IMR-90 (cell line): ENCODE measurements around the gene CRTAC1. TPM values are rescaled to one million over a fixed set of nuclear protein-coding genes. Genes with fewer than 3 reads are reported as not detected.

Experiments used
- ATAC-seq: fragments of 200-7000 bp; cut with Tn5 transposase; 2 replicates; pipeline ENCODE4 v1.9.1; 2020; ENCODE audit warnings: low read depth, mild to moderate bottlenecking, moderate library complexity
- BruUV-seq: library from RNA; stranded (reverse); fragments of 400-500 nt; replicated peaks from 2 replicates; lab custom pipeline; 2021; lab: Mats Ljungman, UMichigan
- CTCF ChIA-PET: fragments of 300-600 bp; formaldehyde crosslinking; extraction: SDS; loops from one replicate; lab custom pipeline; 2021; ENCODE audit warnings: antibody characterized with exemption; lab: Yijun Ruan, JAX
- POLR2A ChIA-PET: fragments of 300-600 bp; sonication (Branson Sonifier 250); formaldehyde crosslinking; loops from one replicate; lab custom pipeline; 2022; ENCODE audit warnings: antibody characterized with exemption; ENCODE audit not compliant: unreplicated experiment; lab: Charles Lee
- DNase-seq: peaks from one replicate; pipeline ENCODE4 v3.0.0; 2013
- H2AFZ ChIP-seq: replicated peaks from 2 replicates; pipeline ENCODE3; 2013; ENCODE audit warnings: low read length, mild to moderate bottlenecking; ENCODE audit not compliant: poor library complexity
- H2AK5ac ChIP-seq: 2 replicates; pipeline ENCODE4 v1.6.1; 2013; ENCODE audit warnings: low read depth, low read length, inconsistent platforms
- H2AK9ac ChIP-seq: replicated peaks from 2 replicates; pipeline ENCODE3; 2013; ENCODE audit warnings: mild to moderate bottlenecking, low read depth, low read length, moderate library complexity; ENCODE audit not compliant: poor library complexity
- H2BK120ac ChIP-seq: 2 replicates; pipeline ENCODE4 v1.6.1; 2013; ENCODE audit warnings: low read depth, low read length, inconsistent platforms
- H2BK15ac ChIP-seq: 3 replicates; pipeline ENCODE4 v1.6.1; 2013; ENCODE audit warnings: low read depth, low read length, inconsistent platforms
- H2BK20ac ChIP-seq: 2 replicates; pipeline ENCODE4 v1.6.1; 2013; ENCODE audit warnings: low read depth, mild to moderate bottlenecking, inconsistent platforms, low read length, moderate library complexity
- H2BK5ac ChIP-seq: 2 replicates; pipeline ENCODE4 v1.6.1; 2013; ENCODE audit warnings: mild to moderate bottlenecking, low read depth, low read length, inconsistent platforms; ENCODE audit not compliant: poor library complexity, severe bottlenecking
- H3K14ac ChIP-seq: replicated peaks from 2 replicates; pipeline ENCODE4 v1.6.1; 2013; ENCODE audit warnings: low read depth, low read length, inconsistent platforms
- H3K18ac ChIP-seq: 2 replicates; pipeline ENCODE4 v1.6.1; 2013; ENCODE audit warnings: low read depth, low read length, control low read depth
- H3K23ac ChIP-seq: 2 replicates; pipeline ENCODE4 v1.6.1; 2013; ENCODE audit warnings: low read depth, low read length, inconsistent platforms
- H3K27ac ChIP-seq: 2 replicates; pipeline ENCODE4 v1.5.1; 2013; ENCODE audit warnings: mild to moderate bottlenecking, control low read depth, low read length; ENCODE audit not compliant: insufficient read depth
- H3K27me3 ChIP-seq: 2 replicates; pipeline ENCODE4 v1.6.1; 2013; ENCODE audit warnings: low read length; ENCODE audit not compliant: control insufficient read depth, insufficient read depth
- H3K36me3 ChIP-seq: 2 replicates; pipeline ENCODE4 v1.6.1; 2013; ENCODE audit warnings: low read length, mixed read lengths; ENCODE audit not compliant: control insufficient read depth, insufficient read depth
- H3K4ac ChIP-seq: 2 replicates; pipeline ENCODE4 v1.6.1; 2013; ENCODE audit warnings: low read depth, low read length, inconsistent platforms
- H3K4me1 ChIP-seq: 2 replicates; pipeline ENCODE4 v1.6.1; 2013; ENCODE audit warnings: low read length, mixed read lengths; ENCODE audit not compliant: control insufficient read depth, insufficient read depth
- H3K4me2 ChIP-seq: 2 replicates; pipeline ENCODE4 v1.6.1; 2013; ENCODE audit warnings: low read depth, mild to moderate bottlenecking, control low read depth, low read length, moderate library complexity
- H3K4me3 ChIP-seq: 2 replicates; pipeline ENCODE4 v1.5.1; 2013; ENCODE audit warnings: low read depth, mild to moderate bottlenecking, control low read depth, low read length, moderate library complexity; ENCODE audit not compliant: insufficient read depth
- H3K56ac ChIP-seq: 2 replicates; pipeline ENCODE4 v1.6.1; 2013; ENCODE audit warnings: low read length, inconsistent platforms; ENCODE audit not compliant: insufficient read depth; ENCODE audit errors: extremely low read depth
- H3K79me1 ChIP-seq, 2 experiments: 2 replicates each; pipeline ENCODE4 v1.6.1; 2013; ENCODE audit warnings: low read length in 2 of 2, inconsistent platforms in 1 of 2, low read depth in 1 of 2
- H3K9ac ChIP-seq: 2 replicates; pipeline ENCODE4 v1.6.1; 2013; ENCODE audit warnings: low read depth, low read length, control low read depth
- H3K9me1 ChIP-seq: 2 replicates; pipeline ENCODE4 v1.6.1; 2013; ENCODE audit warnings: low read length, inconsistent platforms; ENCODE audit not compliant: insufficient read depth
- H3K9me3 ChIP-seq: 2 replicates; pipeline ENCODE4 v1.6.1; 2013; ENCODE audit warnings: low read length; ENCODE audit not compliant: control insufficient read depth, insufficient read depth
- H4K20me1 ChIP-seq: 2 replicates; pipeline ENCODE4 v1.6.1; 2013; ENCODE audit warnings: low read length, inconsistent platforms; ENCODE audit not compliant: insufficient read depth
- H4K5ac ChIP-seq: 2 replicates; pipeline ENCODE4 v1.6.1; 2013; ENCODE audit warnings: mild to moderate bottlenecking, low read depth, low read length, control low read depth
- H4K8ac ChIP-seq, 2 experiments: 2 replicates each; pipeline ENCODE4 v1.6.1; 2013; ENCODE audit warnings: low read depth in 2 of 2, low read length in 2 of 2, control low read depth in 1 of 2, inconsistent platforms in 1 of 2
- H4K91ac ChIP-seq: 2 replicates; pipeline ENCODE4 v1.6.1; 2013; ENCODE audit warnings: low read depth, low read length, inconsistent platforms; ENCODE audit not compliant: insufficient read depth
- CHD1 ChIP-seq: IDR thresholded peaks from 2 replicates; pipeline ENCODE4 v1.6.1; 2012; ENCODE audit warnings: low read depth, low read length, improper control_type of control experiment
- CTCF ChIP-seq: conservative IDR thresholded peaks from 2 replicates; pipeline ENCODE4 v1.5.1; 2012; ENCODE audit warnings: mild to moderate bottlenecking, low read depth, low read length, improper control_type of control experiment
- ELK1 ChIP-seq: fragments of 150-350 bp; IDR thresholded peaks from 2 replicates; pipeline ENCODE4 v1.6.1; 2016; ENCODE audit warnings: low read depth, mild to moderate bottlenecking, low read length, moderate library complexity, borderline replicate concordance
- MAFK ChIP-seq: IDR thresholded peaks from 2 replicates; pipeline ENCODE4 v1.6.1; 2012; ENCODE audit warnings: low read depth, low read length, improper control_type of control experiment
- MAZ ChIP-seq: IDR thresholded peaks from 2 replicates; pipeline ENCODE4 v1.6.1; 2012; ENCODE audit warnings: low read depth, mild to moderate bottlenecking, low read length, improper control_type of control experiment, moderate library complexity, borderline replicate concordance
- NFE2L2 ChIP-seq: fragments of 150-350 bp; IDR thresholded peaks from 2 replicates; pipeline ENCODE4 v1.6.1; 2016; ENCODE audit warnings: low read depth, mild to moderate bottlenecking, low read length
- POLR2A ChIP-seq: IDR thresholded peaks from 2 replicates; pipeline ENCODE4 v1.6.1; 2012; ENCODE audit warnings: mild to moderate bottlenecking, low read depth, low read length
- RAD21 ChIP-seq: IDR thresholded peaks from 2 replicates; pipeline ENCODE4 v1.6.1; 2012; ENCODE audit warnings: low read length, improper control_type of control experiment
- RFX5 ChIP-seq: IDR thresholded peaks from 2 replicates; pipeline ENCODE4 v1.8.0; 2012; ENCODE audit warnings: low read depth, mild to moderate bottlenecking, low read length, moderate library complexity
- WGBS, 2 experiments: methylation state at CpG; one replicate each; pipeline versions ENCODE4 v1.1.5 to v1.1.7; 2013; ENCODE audit warnings: missing lambda C conversion rate in 2 of 2; ENCODE audit not compliant: insufficient read length in 1 of 2; ENCODE audit errors: extremely low coverage in 2 of 2; 5-methylcytosine and 5-hydroxymethylcytosine counted together
- dilution Hi-C: fragments of 300-500 bp; cut with HindIII; formaldehyde crosslinking; loops from one replicate; pipeline ENCODE4 v1.14.3; 2018; ENCODE audit warnings: low sequenced_read_pairs; ENCODE audit not compliant: unreplicated experiment
- in situ Hi-C: fragments of 300-500 bp; cut with MboI; formaldehyde crosslinking; loops from 3 replicates; pipeline ENCODE4 v1.14.3; 2019; ENCODE audit warnings: low sequenced_read_pairs, inconsistent platforms, mixed read lengths
- intact Hi-C: fragments of 100-400 bp; cut with micrococcal nuclease; formaldehyde crosslinking; loops from 2 replicates; pipeline ENCODE4 v1.10.0; 2022
- polyA plus RNA-seq, 3 experiments: library from polyadenylated mRNA; depleted of rRNA; stranded (reverse); fragments of >200 nt; gene quantifications; 2 replicates each; pipeline ENCODE4 v1.2.3, GENCODE V29; 2012; ENCODE audit warnings: low replicate concordance in 1 of 3
- total RNA-seq: library from RNA; depleted of rRNA; stranded (reverse); fragments of >200 nt; gene quantifications from 2 replicates; pipeline ENCODE4 v1.2.3, GENCODE V29; 2012

Gene CRTAC1
- total and polyA plus RNA-seq, 2 of the 4 experiments (the other 2 are of a cell fraction): not detected

- H4K20me1 ChIP-seq: no peaks in the 10 kb centered on the region
- H2AFZ ChIP-seq: no peak overlapping the region
- peaks cover 9% of the 10 kb centered on the region for H3K27me3 ChIP-seq
- in situ Hi-C loops: no loop called here
- no peaks in the 10 kb centered on the region for H3K79me1 ChIP-seq
- ChIA-PET CTCF (no interaction called here), POLR2A (no interaction called here)
- 20% methylated on average over 1 of the region's 13 CpGs; no CpG with 5 or more reads in 1 of the 2 experiments for WGBS, 2 experiments
- no peak overlapping the region for H3K4me3 ChIP-seq
- H3K14ac ChIP-seq: no peak overlapping the region
- H2BK120ac ChIP-seq: no peak overlapping the region
- no peak overlapping the region for H3K23ac ChIP-seq
- no peaks in the 10 kb centered on the region for H3K36me3 ChIP-seq
- no peaks in the 10 kb centered on the region for H3K9me1 ChIP-seq
- H2AK9ac ChIP-seq: no peak overlapping the region
- H4K5ac ChIP-seq: no peak overlapping the region
- H3K9ac ChIP-seq: no peak overlapping the region
- TF ChIP-seq CTCF: no peak
- TF ChIP-seq MAFK: no peak
- TF ChIP-seq NFE2L2: no peak
- no peak for TF ChIP-seq ELK1
- no peak for TF ChIP-seq MAZ
- no peak for TF ChIP-seq RAD21
- no peak for TF ChIP-seq CHD1
- TF ChIP-seq POLR2A: no peak
- TF ChIP-seq RFX5: no peak
- dilution Hi-C loops: no loop called here
- H3K18ac ChIP-seq: no peak overlapping the region
- DNase-seq (no peak), ATAC-seq (no peak)
- H4K8ac ChIP-seq: no peak overlapping the region
- H2BK20ac ChIP-seq: no peak overlapping the region
- no peak overlapping the region for H3K4ac ChIP-seq
- no peak overlapping the region for H3K27ac ChIP-seq
- no peaks in the 10 kb centered on the region for H3K4me1 ChIP-seq
- no peak overlapping the region for H2BK15ac ChIP-seq
- intact Hi-C loops: no loop called here
- H3K56ac ChIP-seq: no peak overlapping the region
- no peak overlapping the region for H2AK5ac ChIP-seq
- H3K9me3 ChIP-seq: no peaks in the 10 kb centered on the region
- no peak overlapping the region for H2BK5ac ChIP-seq
- no peak overlapping the region for H4K91ac ChIP-seq
- BruUV-seq: no TSS peak
- H3K4me2 ChIP-seq: no peak overlapping the region
These were observed 107.4 kb downstream of the CRTAC1 start for GRCh38 chr10:97923057-97923456.
